Subcutaneous abdominal adipose tissue (tissue), 5 donors: ENCODE results near the gene SLC22A4.

ENCODE experiments used
- H3K27ac ChIP-seq: one replicate; pipeline ENCODE4 v1.7.0; 2013; ENCODE audit warnings: low read depth, mild to moderate bottlenecking, inconsistent platforms, low read length, moderate library complexity
- H3K27me3 ChIP-seq, 5 donors: one replicate each; pipeline ENCODE4 v1.7.0; 2013; ENCODE audit warnings: low read length in 5 of 5, inconsistent platforms in 1 of 5; ENCODE audit not compliant: control insufficient read depth in 5 of 5, insufficient read depth in 4 of 5
- H3K36me3 ChIP-seq, 5 donors: one replicate each; pipeline ENCODE4 v1.7.0; 2013; ENCODE audit warnings: low read length in 5 of 5; ENCODE audit not compliant: control insufficient read depth in 5 of 5, insufficient read depth in 5 of 5
- H3K4me1 ChIP-seq, 5 donors: one replicate each; pipeline ENCODE4 v1.7.0; 2013; ENCODE audit warnings: low read length in 5 of 5, mild to moderate bottlenecking in 3 of 5, moderate library complexity in 1 of 5; ENCODE audit not compliant: control insufficient read depth in 5 of 5, insufficient read depth in 5 of 5
- H3K4me3 ChIP-seq, 5 donors: one replicate each; pipeline ENCODE4 v1.7.0; 2013; ENCODE audit warnings: low read length in 5 of 5, low read depth in 1 of 5
- H3K9ac ChIP-seq, 5 donors: one replicate each; pipeline ENCODE4 v1.7.0; 2013; ENCODE audit warnings: low read length in 5 of 5, mild to moderate bottlenecking in 4 of 5, moderate library complexity in 3 of 5
- H3K9me3 ChIP-seq, 5 donors: one replicate each; pipeline ENCODE4 v1.7.0; 2013; ENCODE audit warnings: low read length in 5 of 5; ENCODE audit not compliant: control insufficient read depth in 5 of 5
- donor health status: healthy.
- donor health status: healthy.
- donor health status: healthy.
- donor health status: healthy.
- donor health status: healthy.

The SLC22A4 gene

DNA sequence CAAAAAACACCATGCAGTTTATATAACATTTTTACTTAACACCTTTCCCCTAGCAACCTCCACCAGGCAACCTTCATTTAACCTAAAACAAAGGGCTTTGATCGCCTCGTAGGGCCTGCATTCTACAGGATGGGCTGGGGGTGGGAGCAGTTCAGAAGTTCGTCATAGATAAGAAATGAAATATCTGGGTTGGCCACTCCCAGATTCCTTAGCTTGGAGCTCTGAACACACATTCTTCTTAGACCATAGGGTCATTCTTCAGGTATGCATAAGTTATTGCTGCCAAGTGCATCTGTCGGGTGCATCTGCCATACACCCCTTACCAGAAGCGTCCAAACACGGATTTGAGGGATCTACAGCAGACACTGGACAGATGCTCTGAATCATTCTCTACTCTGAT is 71.0 kb downstream of the SLC22A4 start:
- Histone ChIP-seq H3K4me1 (peaks cover 0 to 44% (median 31%) of the 10 kb centered on the region in 5 donors), H3K9me3 (no peaks in the 10 kb centered on the region), H3K27me3 (no peaks in the 10 kb centered on the region), H3K36me3 (no peaks in the 10 kb centered on the region), H3K27ac (peak overlapping the region; percentile 16), H3K4me3 (no peak overlapping the region), H3K9ac (peak overlapping the region in 1 of 5 donors; percentile 20)

DNA sequence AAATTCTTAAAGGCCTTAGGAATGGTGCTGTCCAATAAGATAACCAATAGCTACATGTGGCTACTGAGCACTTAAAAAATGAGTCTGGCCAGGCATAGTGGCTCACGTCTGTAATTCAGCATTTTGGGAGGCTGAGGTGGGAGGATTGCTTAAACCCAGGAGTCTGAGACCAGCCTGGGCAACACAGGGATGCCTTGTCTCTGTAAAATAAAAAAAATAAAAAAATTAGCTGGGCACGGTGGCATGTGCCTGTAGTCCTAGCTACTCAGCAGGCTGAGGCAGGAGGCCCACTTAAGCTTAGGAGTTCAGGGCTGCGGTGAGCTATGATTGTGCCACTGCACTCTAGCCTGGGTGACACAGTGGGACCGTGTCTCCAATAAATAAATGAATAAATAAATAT is 74.0 kb downstream of the SLC22A4 start:
- Histone ChIP-seq H3K27me3 (no peaks in the 10 kb centered on the region), H3K9me3 (no peaks in the 10 kb centered on the region), H3K27ac (no peak overlapping the region), H3K4me3 (no peak overlapping the region), H3K4me1 (peaks cover 2 to 67% (median 56%) of the 10 kb centered on the region in 5 donors), H3K9ac (no peak overlapping the region), H3K36me3 (no peaks in the 10 kb centered on the region)

DNA sequence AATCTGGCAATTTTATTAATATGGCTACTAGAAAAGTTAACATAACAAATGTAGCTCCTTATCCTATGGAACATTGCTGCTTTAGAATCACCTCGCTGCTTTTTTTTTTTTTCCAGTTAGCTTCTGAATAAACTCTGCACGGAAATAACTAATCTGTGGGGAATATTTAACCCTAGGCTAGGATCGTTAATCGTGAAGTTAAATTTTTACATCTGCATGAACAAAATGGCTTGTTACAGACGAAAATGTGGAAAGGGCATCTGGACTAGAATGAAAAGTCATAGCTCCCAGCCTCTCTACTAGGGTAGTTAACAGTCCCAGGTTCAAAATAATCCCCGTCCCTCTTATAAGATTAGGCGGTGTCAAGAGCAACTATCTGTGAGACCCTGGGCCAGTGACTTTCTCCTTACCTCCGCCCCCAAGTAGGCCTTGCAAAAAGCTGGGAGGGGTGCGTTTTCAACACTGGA is 74.8 kb downstream of the SLC22A4 start:
- H3K36me3 ChIP-seq = no peaks in the 10 kb centered on the region
- H3K4me3 ChIP-seq = peak overlapping the region; percentile 70 to 83 (median 75)
- peak overlapping the region; percentile 67 for H3K27ac ChIP-seq
- peak overlapping the region in 4 of 5 donors; percentile 50 to 85 (median 82) for H3K9ac ChIP-seq
- H3K4me1 ChIP-seq = peaks cover 2 to 59% (median 47%) of the 10 kb centered on the region in 5 donors
- no peaks in the 10 kb centered on the region for H3K27me3 ChIP-seq
- H3K9me3 ChIP-seq = no peaks in the 10 kb centered on the region

- Histone ChIP-seq H3K4me1 (peaks cover 2 to 55% (median 44%) of the 10 kb centered on the region in 5 donors), H3K4me3 (peak within 1 kb of the TSS; percentile 74 to 86 (median 77)), H3K27ac (peak within 1 kb of the TSS; percentile 67), H3K9me3 (no peaks in the 10 kb centered on the region), H3K36me3 (no peaks in the 10 kb centered on the region), H3K9ac (peak within 1 kb of the TSS in 4 of 5 donors; percentile 50 to 85 (median 82)), H3K27me3 (no peaks in the 10 kb centered on the region)
Observed at GRCh38 chr5:132369474-132370180, 75.4 kb downstream of the SLC22A4 start, which contains the start of gene SLC22A5. SLC22A5 (plus strand) TSS chr5:132369710; CDS start chr5:132369973, 263 bp downstream.

GRCh38 chr5:132370181-132370970 is 76.2 kb downstream of the SLC22A4 start:
- no peaks in the 10 kb centered on the region for H3K9me3 ChIP-seq
- H3K27me3 ChIP-seq = no peaks in the 10 kb centered on the region
- H3K4me1 ChIP-seq = peaks cover 2 to 48% (median 39%) of the 10 kb centered on the region in 5 donors
- peak overlapping the region; percentile 74 to 86 (median 77) for H3K4me3 ChIP-seq
- H3K27ac ChIP-seq = peak overlapping the region; percentile 67
- no peaks in the 10 kb centered on the region for H3K36me3 ChIP-seq
- peak overlapping the region in 4 of 5 donors; percentile 50 to 85 (median 82) for H3K9ac ChIP-seq

DNA sequence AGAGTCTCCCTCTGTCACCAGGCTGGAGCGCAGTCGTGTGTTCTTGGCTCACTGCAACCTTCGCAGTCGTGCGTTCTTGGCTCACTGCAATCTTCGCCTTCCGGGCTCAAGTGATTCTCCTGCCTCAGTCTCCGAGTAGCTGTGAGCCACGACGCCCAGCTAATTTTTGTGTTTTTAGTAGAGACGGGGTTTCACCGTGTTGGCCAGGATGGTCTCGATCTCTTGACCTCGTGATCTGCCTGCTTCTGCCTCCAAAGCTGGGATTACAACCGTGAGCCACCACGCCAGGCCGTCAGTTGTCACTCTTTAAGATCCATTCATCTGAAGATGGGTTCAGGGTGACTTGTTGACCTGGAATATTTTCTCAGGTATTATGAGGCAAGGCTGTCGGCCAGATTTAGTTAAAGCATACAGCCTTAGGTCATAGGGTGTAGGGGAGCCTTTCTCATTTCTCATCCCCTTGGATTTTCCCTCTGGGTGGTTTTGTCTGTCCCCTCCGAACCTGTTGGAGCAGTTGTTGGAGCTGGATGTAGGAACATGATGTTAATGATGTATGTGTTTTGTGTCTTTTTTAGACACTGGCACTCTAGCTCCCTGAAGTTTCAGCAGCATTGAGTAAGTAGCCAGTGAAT is 76.9 kb downstream of the SLC22A4 start:
- peak overlapping the region in 2 of 5 donors; percentile 85 for H3K9ac ChIP-seq
- no peaks in the 10 kb centered on the region for H3K27me3 ChIP-seq
- H3K36me3 ChIP-seq = no peaks in the 10 kb centered on the region
- H3K27ac ChIP-seq = no peak overlapping the region
- H3K4me1 ChIP-seq = peaks cover 2 to 48% (median 39%) of the 10 kb centered on the region in 5 donors
- H3K4me3 ChIP-seq = peak overlapping the region; percentile 74 to 86 (median 77)
- no peaks in the 10 kb centered on the region for H3K9me3 ChIP-seq

- Histone ChIP-seq H3K9me3 (no peaks in the 10 kb centered on the region), H3K9ac (no peak overlapping the region), H3K27ac (no peak overlapping the region), H3K4me3 (peak overlapping the region in 1 of 5 donors; percentile 86), H3K27me3 (no peaks in the 10 kb centered on the region), H3K4me1 (peaks cover 2 to 48% (median 39%) of the 10 kb centered on the region in 5 donors), H3K36me3 (no peaks in the 10 kb centered on the region)
Observed at GRCh38 chr5:132371603-132371994, 77.4 kb downstream of the SLC22A4 start.

- Histone ChIP-seq H3K27me3 (no peaks in the 10 kb centered on the region), H3K4me3 (no peak overlapping the region), H3K4me1 (peaks cover 2 to 52% (median 42%) of the 10 kb centered on the region in 5 donors), H3K36me3 (no peaks in the 10 kb centered on the region), H3K27ac (no peak overlapping the region), H3K9ac (no peak overlapping the region), H3K9me3 (no peaks in the 10 kb centered on the region)
Observed at GRCh38 chr5:132372127-132372526, 77.9 kb downstream of the SLC22A4 start.

DNA sequence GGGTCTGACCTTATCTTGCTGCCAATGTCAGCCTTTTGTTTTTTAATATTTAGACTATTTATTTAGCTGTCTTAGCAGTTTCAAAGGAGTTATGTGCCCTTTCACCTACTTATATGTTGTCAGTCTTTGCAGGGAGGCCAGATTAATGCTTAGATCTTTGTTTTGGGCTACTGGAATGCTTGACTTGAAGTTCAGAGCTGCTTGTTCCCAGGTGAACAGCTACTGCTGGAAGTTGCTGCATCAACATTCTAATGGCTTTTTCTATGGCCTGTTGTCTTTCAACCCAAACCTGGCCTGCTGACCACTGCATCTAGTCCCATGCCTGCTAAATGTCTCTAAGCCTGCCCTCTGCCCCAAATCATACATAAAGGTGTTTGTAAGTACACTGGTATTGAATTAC is 78.3 kb downstream of the SLC22A4 start:
- H3K27me3 ChIP-seq = no peaks in the 10 kb centered on the region
- no peak overlapping the region for H3K27ac ChIP-seq
- no peaks in the 10 kb centered on the region for H3K36me3 ChIP-seq
- no peaks in the 10 kb centered on the region for H3K9me3 ChIP-seq
- no peak overlapping the region for H3K4me3 ChIP-seq
- H3K9ac ChIP-seq = no peak overlapping the region
- H3K4me1 ChIP-seq = peaks cover 2 to 53% (median 42%) of the 10 kb centered on the region in 5 donors
